Measurements from ENCODE around the gene STAB2. TPM values are rescaled to one million over a fixed set of nuclear protein-coding genes. Genes with fewer than 3 reads are reported as not detected.

The STAB2 gene
- total and polyA plus RNA-seq, 4 donors = 3.4 to 42.6 (median 16.6) TPM

- no peak for DNase-seq (ENCODE audit: low spot score)
- WGBS = 72% methylated on average over 6 of the region's 6 CpGs
- Histone ChIP-seq H3K36me3 (ENCODE audit: control insufficient read depth in 4 of 4, insufficient read depth in 3 of 4, low read depth in 1 of 4, low read length in 3 of 4) (no peaks in the 10 kb centered on the region), H3K9me3 (ENCODE audit: control insufficient read depth in 4 of 4, low read length in 3 of 4) (no peaks in the 10 kb centered on the region), H3K27me3 (ENCODE audit: control insufficient read depth in 4 of 4, insufficient read depth in 4 of 4, low read length in 3 of 4) (no peaks in the 10 kb centered on the region), H3K9ac (ENCODE audit: low read depth in 1 of 2, low read length in 2 of 2) (no peak overlapping the region), H3K4me1 (ENCODE audit: control insufficient read depth in 4 of 4, insufficient read depth in 4 of 4, low read length in 3 of 4) (no peaks in the 10 kb centered on the region), H3K27ac (ENCODE audit: low read depth in 1 of 2, low read length in 2 of 2) (no peak overlapping the region), H3K4me3 (ENCODE audit: low read depth in 1 of 3, low read length in 3 of 3) (no peak overlapping the region)
- TF ChIP-seq SP1 (IDR thresholded peaks at IDR 0.05) (no peak), HNF4G (IDR thresholded peaks at IDR 0.05) (no peak), TAF1 (conservative IDR thresholded peaks at IDR 0.05) (no peak), FOXA2 (IDR thresholded peaks at IDR 0.05) (no peak), RAD21 (IDR thresholded peaks at IDR 0.05) (no peak), FOXA1 (IDR thresholded peaks at IDR 0.05) (no peak), CTCF (IDR thresholded peaks at IDR 0.05; ENCODE audit: low read depth, low read length, missing input control) (no peak), NR2F2 (IDR thresholded peaks at IDR 0.05) (no peak), YY1 (IDR thresholded peaks at IDR 0.05) (no peak), MAX (IDR thresholded peaks at IDR 0.05) (no peak), RXRA (IDR thresholded peaks at IDR 0.05) (no peak), GABPA (IDR thresholded peaks at IDR 0.05 in 1 of 2, conservative IDR thresholded peaks at IDR 0.05 in 1 of 2) (no peak), JUND (IDR thresholded peaks at IDR 0.05) (no peak)
- TF ChIP-seq, protein P1, sequence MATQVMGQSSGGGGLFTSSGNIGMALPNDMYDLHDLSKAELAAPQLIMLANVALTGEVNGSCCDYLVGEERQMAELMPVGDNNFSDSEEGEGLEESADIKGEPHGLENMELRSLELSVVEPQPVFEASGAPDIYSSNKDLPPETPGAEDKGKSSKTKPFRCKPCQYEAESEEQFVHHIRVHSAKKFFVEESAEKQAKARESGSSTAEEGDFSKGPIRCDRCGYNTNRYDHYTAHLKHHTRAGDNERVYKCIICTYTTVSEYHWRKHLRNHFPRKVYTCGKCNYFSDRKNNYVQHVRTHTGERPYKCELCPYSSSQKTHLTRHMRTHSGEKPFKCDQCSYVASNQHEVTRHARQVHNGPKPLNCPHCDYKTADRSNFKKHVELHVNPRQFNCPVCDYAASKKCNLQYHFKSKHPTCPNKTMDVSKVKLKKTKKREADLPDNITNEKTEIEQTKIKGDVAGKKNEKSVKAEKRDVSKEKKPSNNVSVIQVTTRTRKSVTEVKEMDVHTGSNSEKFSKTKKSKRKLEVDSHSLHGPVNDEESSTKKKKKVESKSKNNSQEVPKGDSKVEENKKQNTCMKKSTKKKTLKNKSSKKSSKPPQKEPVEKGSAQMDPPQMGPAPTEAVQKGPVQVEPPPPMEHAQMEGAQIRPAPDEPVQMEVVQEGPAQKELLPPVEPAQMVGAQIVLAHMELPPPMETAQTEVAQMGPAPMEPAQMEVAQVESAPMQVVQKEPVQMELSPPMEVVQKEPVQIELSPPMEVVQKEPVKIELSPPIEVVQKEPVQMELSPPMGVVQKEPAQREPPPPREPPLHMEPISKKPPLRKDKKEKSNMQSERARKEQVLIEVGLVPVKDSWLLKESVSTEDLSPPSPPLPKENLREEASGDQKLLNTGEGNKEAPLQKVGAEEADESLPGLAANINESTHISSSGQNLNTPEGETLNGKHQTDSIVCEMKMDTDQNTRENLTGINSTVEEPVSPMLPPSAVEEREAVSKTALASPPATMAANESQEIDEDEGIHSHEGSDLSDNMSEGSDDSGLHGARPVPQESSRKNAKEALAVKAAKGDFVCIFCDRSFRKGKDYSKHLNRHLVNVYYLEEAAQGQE (IDR thresholded peaks at IDR 0.05) = no peak
- TF ChIP-seq, protein P2, sequence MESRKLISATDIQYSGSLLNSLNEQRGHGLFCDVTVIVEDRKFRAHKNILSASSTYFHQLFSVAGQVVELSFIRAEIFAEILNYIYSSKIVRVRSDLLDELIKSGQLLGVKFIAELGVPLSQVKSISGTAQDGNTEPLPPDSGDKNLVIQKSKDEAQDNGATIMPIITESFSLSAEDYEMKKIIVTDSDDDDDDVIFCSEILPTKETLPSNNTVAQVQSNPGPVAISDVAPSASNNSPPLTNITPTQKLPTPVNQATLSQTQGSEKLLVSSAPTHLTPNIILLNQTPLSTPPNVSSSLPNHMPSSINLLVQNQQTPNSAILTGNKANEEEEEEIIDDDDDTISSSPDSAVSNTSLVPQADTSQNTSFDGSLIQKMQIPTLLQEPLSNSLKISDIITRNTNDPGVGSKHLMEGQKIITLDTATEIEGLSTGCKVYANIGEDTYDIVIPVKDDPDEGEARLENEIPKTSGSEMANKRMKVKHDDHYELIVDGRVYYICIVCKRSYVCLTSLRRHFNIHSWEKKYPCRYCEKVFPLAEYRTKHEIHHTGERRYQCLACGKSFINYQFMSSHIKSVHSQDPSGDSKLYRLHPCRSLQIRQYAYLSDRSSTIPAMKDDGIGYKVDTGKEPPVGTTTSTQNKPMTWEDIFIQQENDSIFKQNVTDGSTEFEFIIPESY (IDR thresholded peaks at IDR 0.05) = no peak
Measured at GRCh38 chr12:103547929-103548328, 39.1 kb upstream of the STAB2 start.

Measured in liver (tissue), 9 donors.